Small intestine (tissue), 7 donors: ENCODE data around the gene CCDC86. TPM values are rescaled to one million over a fixed set of nuclear protein-coding genes. Genes with fewer than 3 reads are reported as not detected.
A peak's percentile ranks its signal among the peaks of the same experiment; 100 is the strongest.

Source experiments
- DNase-seq, 2 donors: peaks; one replicate each; pipeline versions ENCODE4 v3.0.0 to v3.0.0-alpha.2; 2013
- FAIRE-seq: peaks from 2 replicates; lab custom pipeline; 2012; peaks lifted over from hg19 to GRCh38; lab: Jason Lieb, UNC
- H3K27ac ChIP-seq, 3 donors: one replicate each; pipeline ENCODE4 v1.5.1; 2013; ENCODE audit warnings: low read length in 2 of 3, mild to moderate bottlenecking in 2 of 3, control low read depth in 1 of 3, inconsistent platforms in 1 of 3, low read depth in 1 of 3, moderate library complexity in 1 of 3
- H3K27me3 ChIP-seq, 3 donors: one replicate each; pipeline ENCODE4 v1.6.1; 2013; ENCODE audit warnings: low read length in 3 of 3, inconsistent platforms in 1 of 3; ENCODE audit not compliant: control insufficient read depth in 3 of 3, insufficient read depth in 3 of 3
- H3K36me3 ChIP-seq, 3 donors: one replicate each; pipeline ENCODE4 v1.6.1; 2013; ENCODE audit warnings: low read length in 3 of 3, inconsistent platforms in 1 of 3, low read depth in 1 of 3, mild to moderate bottlenecking in 1 of 3, moderate library complexity in 1 of 3; ENCODE audit not compliant: control insufficient read depth in 3 of 3, insufficient read depth in 2 of 3
- H3K4me1 ChIP-seq, 3 donors: one replicate each; pipeline ENCODE4 v1.6.1; 2013; ENCODE audit warnings: low read length in 2 of 3, inconsistent platforms in 1 of 3, low read depth in 1 of 3, mild to moderate bottlenecking in 1 of 3, moderate library complexity in 1 of 3; ENCODE audit not compliant: control insufficient read depth in 3 of 3, insufficient read depth in 2 of 3
- H3K4me3 ChIP-seq, 3 donors: one replicate each; pipeline ENCODE4 v1.5.1; 2013; ENCODE audit warnings: low read length in 3 of 3, control low read depth in 1 of 3, inconsistent platforms in 1 of 3, low read depth in 1 of 3, mild to moderate bottlenecking in 1 of 3, moderate library complexity in 1 of 3
- H3K9me3 ChIP-seq, 2 donors: one replicate each; pipeline ENCODE4 v1.6.1; 2013; ENCODE audit warnings: low read depth in 1 of 2, low read length in 1 of 2; ENCODE audit not compliant: control insufficient read depth in 2 of 2, insufficient read depth in 1 of 2
- WGBS, 3 donors: extraction: QIAGEN DNeasy Blood & Tissue Kit; methylation state at CpG; one replicate each; pipeline ENCODE4 v1.1.7; 2013; 5-methylcytosine and 5-hydroxymethylcytosine counted together
- polyA plus RNA-seq, 4 donors: library from polyadenylated mRNA; stranded (reverse) in 3 of 4; unstranded in 1 of 4; fragments of 200-250 nt in 3 of 4; fragments of 120-200 nt in 1 of 4; gene quantifications; one replicate each; pipeline versions ENCODE4 v1.2.1 to v1.2.3, GENCODE V29; 2013
- donor health status: healthy with polysubstance abuse.
- donor health status: control.
- donor health status: control.
- donor health status: Bipolar disorder and iron deficiency.
- donor health status: healthy.

Gene CCDC86
- polyA plus RNA-seq, 4 donors: 10.5 to 23.7 (median 15.0) TPM

- DNase-seq (no peak), FAIRE-seq (no peak)
- H3K27ac ChIP-seq: no peak overlapping the region
- H3K27me3 ChIP-seq: no peaks in the 10 kb centered on the region
- no peak overlapping the region for H3K4me3 ChIP-seq
- no peaks in the 10 kb centered on the region for H3K9me3 ChIP-seq
- WGBS, 3 donors: 36 to 45% (median 42%) methylated on average over 4 of the region's 4 CpGs
- peaks cover 3 to 36% (median 16%) of the 10 kb centered on the region in 3 donors for H3K4me1 ChIP-seq
- H3K36me3 ChIP-seq: peaks cover 0 to 30% (median 7%) of the 10 kb centered on the region in 3 donors
Observed at GRCh38 chr11:60844870-60845221, 2.9 kb downstream of the CCDC86 start.

- FAIRE-seq (no peak), DNase-seq (no peak)
- H3K9me3 ChIP-seq: no peaks in the 10 kb centered on the region
- no peak overlapping the region for H3K4me3 ChIP-seq
- H3K27me3 ChIP-seq: no peaks in the 10 kb centered on the region
- peaks cover 2 to 35% (median 7%) of the 10 kb centered on the region in 3 donors for H3K36me3 ChIP-seq
- peaks cover 3 to 36% (median 16%) of the 10 kb centered on the region in 3 donors for H3K4me1 ChIP-seq
- no peak overlapping the region for H3K27ac ChIP-seq
- WGBS, 3 donors: 79 to 93% (median 86%) methylated on average over 8 of the region's 8 CpGs
Observed at GRCh38 chr11:60845338-60845737, 3.4 kb downstream of the CCDC86 start.

GRCh38 chr11:60847281-60847680 is 5.4 kb downstream of the CCDC86 start:
- FAIRE-seq (no peak), DNase-seq (peak in 1 of 2 donors; percentile 25)
- Histone ChIP-seq H3K4me3 (no peak overlapping the region), H3K9me3 (no peaks in the 10 kb centered on the region), H3K27ac (peak overlapping the region in 1 of 3 donors; percentile 0), H3K27me3 (no peaks in the 10 kb centered on the region), H3K36me3 (peaks cover 2 to 49% (median 7%) of the 10 kb centered on the region in 3 donors), H3K4me1 (peaks cover 5 to 40% (median 10%) of the 10 kb centered on the region in 3 donors)
- WGBS, 3 donors: 44 to 68% (median 61%) methylated on average over 13 of the region's 13 CpGs

GRCh38 chr11:60847896-60848295 is 6.0 kb downstream of the CCDC86 start:
- DNase-seq (peak in 1 of 2 donors; percentile 46), FAIRE-seq (no peak)
- Histone ChIP-seq H3K9me3 (no peaks in the 10 kb centered on the region), H3K4me3 (no peak overlapping the region), H3K4me1 (peaks cover 2 to 41% (median 8%) of the 10 kb centered on the region in 3 donors), H3K27ac (peak overlapping the region in 2 of 3 donors; percentile 0 to 20), H3K27me3 (no peaks in the 10 kb centered on the region), H3K36me3 (peaks cover 2 to 49% (median 7%) of the 10 kb centered on the region in 3 donors)
- WGBS, 3 donors: 48 to 77% (median 59%) methylated on average over 12 of the region's 12 CpGs

GRCh38 chr11:60848714-60849151 is 6.8 kb downstream of the CCDC86 start:
- 77 to 88% (median 86%) methylated on average over 10 of the region's 10 CpGs for WGBS, 3 donors

GRCh38 chr11:60849641-60850520 is 8.0 kb downstream of the CCDC86 start:
- FAIRE-seq (no peak), DNase-seq (no peak)
- Histone ChIP-seq H3K36me3 (peaks cover 2 to 56% (median 7%) of the 10 kb centered on the region in 3 donors), H3K4me1 (peaks cover 4 to 40% (median 9%) of the 10 kb centered on the region in 3 donors), H3K27me3 (no peaks in the 10 kb centered on the region), H3K4me3 (no peak overlapping the region), H3K27ac (no peak overlapping the region), H3K9me3 (no peaks in the 10 kb centered on the region)
- WGBS, 3 donors: 89 to 94% (median 92%) methylated on average over 29 of the region's 29 CpGs

More at GRCh38 chr11:60848714-60849151, 6.8 kb downstream of the CCDC86 start:
- H3K27ac ChIP-seq: no peak overlapping the region
- H3K4me3 ChIP-seq: no peak overlapping the region
- no peaks in the 10 kb centered on the region for H3K27me3 ChIP-seq
- DNase-seq (no peak), FAIRE-seq (no peak)
- H3K4me1 ChIP-seq: peaks cover 5 to 42% (median 9%) of the 10 kb centered on the region in 3 donors
- no peaks in the 10 kb centered on the region for H3K9me3 ChIP-seq
- peaks cover 2 to 56% (median 7%) of the 10 kb centered on the region in 3 donors for H3K36me3 ChIP-seq

GRCh38 chr11:60851327-60852104 is 9.6 kb downstream of the CCDC86 start:
- Histone ChIP-seq H3K4me3 (peak overlapping the region in 1 of 3 donors; percentile 8), H3K9me3 (no peaks in the 10 kb centered on the region), H3K4me1 (peaks cover 4 to 55% (median 9%) of the 10 kb centered on the region in 3 donors), H3K27ac (peak overlapping the region; percentile 15 to 85 (median 72)), H3K36me3 (peaks cover 2 to 54% (median 7%) of the 10 kb centered on the region in 3 donors), H3K27me3 (no peaks in the 10 kb centered on the region)
- FAIRE-seq: no peak
- WGBS, 3 donors: 64 to 79% (median 73%) methylated on average over 17 of the region's 17 CpGs
- no peak for DNase-seq
